Panc1 (cell line): ENCODE measurements around the gene BYSL. TPM values are rescaled to one million over a fixed set of nuclear protein-coding genes. Genes with fewer than 3 reads are reported as not detected.

Source experiments
- ATAC-seq: fragments of 200-7000 bp; cut with Tn5 transposase; 2 replicates; pipeline ENCODE4 v1.9.1; 2020; ENCODE audit warnings: mild to moderate bottlenecking, moderate library complexity
- BruUV-seq: library from RNA; stranded (reverse); fragments of 400-500 nt; replicated peaks from 2 replicates; lab custom pipeline; 2021; lab: Mats Ljungman, UMichigan
- CTCF ChIA-PET: fragments of 300-600 bp; sonication (Branson Sonifier 250); formaldehyde crosslinking; loops from one replicate; lab custom pipeline; 2022; ENCODE audit warnings: antibody characterized with exemption; lab: Charles Lee
- POLR2A ChIA-PET: fragments of 300-600 bp; sonication (Branson Sonifier 250); formaldehyde crosslinking; loops from one replicate; lab custom pipeline; 2022; ENCODE audit warnings: antibody characterized with exemption; lab: Charles Lee
- DNase-seq: peaks from one replicate; pipeline ENCODE4 v3.0.0-alpha.2; 2010; ENCODE audit warnings: low read depth, low spot score
- H3K27ac ChIP-seq: 2 replicates; pipeline ENCODE4 v1.5.1; 2011; ENCODE audit warnings: mild to moderate bottlenecking, low read length, inconsistent platforms
- H3K27me3 ChIP-seq: fragments of 200-500 bp; sonication (Bioruptor generic); 2 replicates; pipeline ENCODE4 v1.6.0; 2014; ENCODE audit warnings: low read length, inconsistent platforms; ENCODE audit not compliant: control insufficient read depth, insufficient read depth
- H3K36me3 ChIP-seq: fragments of 200-500 bp; sonication (Bioruptor generic); 2 replicates; pipeline ENCODE4 v1.5.1; 2014; ENCODE audit warnings: inconsistent platforms, mild to moderate bottlenecking, low read length, moderate library complexity; ENCODE audit not compliant: control insufficient read depth, insufficient read depth
- H3K4me1 ChIP-seq: 2 replicates; pipeline ENCODE4 v1.5.1; 2011; ENCODE audit warnings: inconsistent platforms, mild to moderate bottlenecking, low read length, moderate library complexity; ENCODE audit not compliant: control insufficient read depth, insufficient read depth
- H3K4me3 ChIP-seq, 2 experiments: 2 replicates each; pipeline ENCODE4 v1.5.1; 2011 to 2012; ENCODE audit warnings: low read depth in 2 of 2, low read length in 2 of 2, mild to moderate bottlenecking in 2 of 2, inconsistent platforms in 1 of 2, moderate library complexity in 1 of 2
- H3K9me3 ChIP-seq: fragments of 200-500 bp; sonication (Bioruptor generic); 2 replicates; pipeline ENCODE4 v1.5.1; 2014; ENCODE audit warnings: low read depth, mild to moderate bottlenecking, inconsistent platforms, low read length, moderate library complexity; ENCODE audit not compliant: control insufficient read depth, insufficient read depth
- CTCF ChIP-seq: fragments of 450-650 bp; IDR thresholded peaks from 2 replicates; pipeline ENCODE4 v1.5.1; 2017; ENCODE audit warnings: mild to moderate bottlenecking
- POLR2AphosphoS5 ChIP-seq: IDR thresholded peaks from 2 replicates; pipeline ENCODE4 v1.6.1; 2012; ENCODE audit warnings: mild to moderate bottlenecking, low read depth, low read length, moderate library complexity
- SIN3A ChIP-seq: IDR thresholded peaks from 2 replicates; pipeline ENCODE4 v1.6.1; 2012; ENCODE audit warnings: low read depth, mild to moderate bottlenecking, low read length, moderate library complexity, borderline replicate concordance; ENCODE audit not compliant: insufficient read depth
- TCF7L2 ChIP-seq: IDR thresholded peaks from 2 replicates; pipeline ENCODE4 v1.6.1; 2011; ENCODE audit warnings: mild to moderate bottlenecking, low read depth, low read length, inconsistent platforms
- in situ Hi-C: cut with HindIII; loops from 2 replicates; pipeline ENCODE4 v1.10.0; 2016; ENCODE audit warnings: low sequenced_read_pairs, low pct_unique_long_range_greater_than_20kb
- intact Hi-C: fragments of 100-400 bp; cut with micrococcal nuclease; formaldehyde crosslinking; loops from one replicate; pipeline ENCODE4 v1.10.0; 2022; ENCODE audit not compliant: unreplicated experiment
- total RNA-seq: library from RNA; stranded (reverse); gene quantifications from one replicate; pipeline ENCODE4 v1.2.1, GENCODE V29; 2021; ENCODE audit not compliant: unreplicated experiment
- TF ChIP-seq, protein P1 (sequence below), 2 experiments: IDR thresholded peaks; 2 replicates each; pipeline ENCODE4 v1.6.1; 2011 to 2012; ENCODE audit warnings: low read depth in 2 of 2, control low read depth in 1 of 2, low read length in 1 of 2, mild to moderate bottlenecking in 1 of 2, moderate library complexity in 1 of 2; ENCODE audit not compliant: insufficient read depth in 1 of 2

Gene BYSL
- total RNA-seq, 1 experiment from 2014 or later, result 49.1 TPM

- Histone ChIP-seq H3K4me3 (peak overlapping the region; percentile 63 to 79; a peak in 3 of 4 replicates), H3K9me3 (no peaks in the 10 kb centered on the region), H3K27me3 (no peaks in the 10 kb centered on the region), H3K27ac (peak overlapping the region; percentile 80), H3K4me1 (peaks cover 6% of the 10 kb centered on the region), H3K36me3 (no peaks in the 10 kb centered on the region)
- DNase-seq (no peak), ATAC-seq (no peak)
- in situ Hi-C loops (no loop called here), intact Hi-C loops (no loop called here)
- POLR2A ChIA-PET, result interaction anchor here (0.6 to 0.7 kb wide), 4 partner anchors 9 to 1014 kb away, joined by 3 to 8 read pairs (median 6); no protein-coding TSS in a partner anchor
- no peak for TF ChIP-seq SIN3A
- no peak for TF ChIP-seq CTCF
- TF ChIP-seq, protein P1, sequence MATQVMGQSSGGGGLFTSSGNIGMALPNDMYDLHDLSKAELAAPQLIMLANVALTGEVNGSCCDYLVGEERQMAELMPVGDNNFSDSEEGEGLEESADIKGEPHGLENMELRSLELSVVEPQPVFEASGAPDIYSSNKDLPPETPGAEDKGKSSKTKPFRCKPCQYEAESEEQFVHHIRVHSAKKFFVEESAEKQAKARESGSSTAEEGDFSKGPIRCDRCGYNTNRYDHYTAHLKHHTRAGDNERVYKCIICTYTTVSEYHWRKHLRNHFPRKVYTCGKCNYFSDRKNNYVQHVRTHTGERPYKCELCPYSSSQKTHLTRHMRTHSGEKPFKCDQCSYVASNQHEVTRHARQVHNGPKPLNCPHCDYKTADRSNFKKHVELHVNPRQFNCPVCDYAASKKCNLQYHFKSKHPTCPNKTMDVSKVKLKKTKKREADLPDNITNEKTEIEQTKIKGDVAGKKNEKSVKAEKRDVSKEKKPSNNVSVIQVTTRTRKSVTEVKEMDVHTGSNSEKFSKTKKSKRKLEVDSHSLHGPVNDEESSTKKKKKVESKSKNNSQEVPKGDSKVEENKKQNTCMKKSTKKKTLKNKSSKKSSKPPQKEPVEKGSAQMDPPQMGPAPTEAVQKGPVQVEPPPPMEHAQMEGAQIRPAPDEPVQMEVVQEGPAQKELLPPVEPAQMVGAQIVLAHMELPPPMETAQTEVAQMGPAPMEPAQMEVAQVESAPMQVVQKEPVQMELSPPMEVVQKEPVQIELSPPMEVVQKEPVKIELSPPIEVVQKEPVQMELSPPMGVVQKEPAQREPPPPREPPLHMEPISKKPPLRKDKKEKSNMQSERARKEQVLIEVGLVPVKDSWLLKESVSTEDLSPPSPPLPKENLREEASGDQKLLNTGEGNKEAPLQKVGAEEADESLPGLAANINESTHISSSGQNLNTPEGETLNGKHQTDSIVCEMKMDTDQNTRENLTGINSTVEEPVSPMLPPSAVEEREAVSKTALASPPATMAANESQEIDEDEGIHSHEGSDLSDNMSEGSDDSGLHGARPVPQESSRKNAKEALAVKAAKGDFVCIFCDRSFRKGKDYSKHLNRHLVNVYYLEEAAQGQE (IDR thresholded peaks at IDR 0.05; ENCODE audit: insufficient read depth in 1 of 2, low read depth in 2 of 2, low read length in 1 of 2), result no peak
- no peak for TF ChIP-seq TCF7L2
- no peak for TF ChIP-seq POLR2AphosphoS5
- no TSS peak for BruUV-seq
- CTCF ChIA-PET, result interaction anchor here (1.0 kb wide), 1 partner anchor 25 kb away, joined by 6 read pairs; the partner anchor contains the start of genes BYSL and MED20
Measured at GRCh38 chr6:41896281-41896680, 25.0 kb upstream of the BYSL start.

- CTCF ChIA-PET, result interaction anchor here (0.7 kb wide), 1 partner anchor 146 kb away, joined by 3 read pairs; no protein-coding TSS in a partner anchor
- in situ Hi-C loops, result no loop called here
Measured at GRCh38 chr6:41900861-41901260, 20.4 kb upstream of the BYSL start.

More at GRCh38 chr6:41900861-41901260, 20.4 kb upstream of the BYSL start:
- H3K4me3 ChIP-seq, result no peak overlapping the region
- no peak overlapping the region for H3K27ac ChIP-seq
- no peaks in the 10 kb centered on the region for H3K27me3 ChIP-seq
- TF ChIP-seq, protein P1 (IDR thresholded peaks at IDR 0.05; ENCODE audit: insufficient read depth in 1 of 2, low read depth in 2 of 2, low read length in 1 of 2), result no peak
- TF ChIP-seq TCF7L2 (no peak), POLR2AphosphoS5 (no peak), CTCF (no peak), SIN3A (no peak)
- peaks cover 5% of the 10 kb centered on the region for H3K4me1 ChIP-seq
- no peaks in the 10 kb centered on the region for H3K36me3 ChIP-seq
- POLR2A ChIA-PET, result no interaction called here
- no TSS peak for BruUV-seq
- no peak for ATAC-seq
- H3K9me3 ChIP-seq, result no peaks in the 10 kb centered on the region
- DNase-seq, result no peak
- intact Hi-C loops, result no loop called here
